Measurements from ENCODE around the gene BANF2. TPM values are rescaled to one million over a fixed set of nuclear protein-coding genes. Genes with fewer than 3 reads are reported as not detected.

The BANF2 gene
- total RNA-seq, 1 experiment from 2014 or later: not detected

DNA sequence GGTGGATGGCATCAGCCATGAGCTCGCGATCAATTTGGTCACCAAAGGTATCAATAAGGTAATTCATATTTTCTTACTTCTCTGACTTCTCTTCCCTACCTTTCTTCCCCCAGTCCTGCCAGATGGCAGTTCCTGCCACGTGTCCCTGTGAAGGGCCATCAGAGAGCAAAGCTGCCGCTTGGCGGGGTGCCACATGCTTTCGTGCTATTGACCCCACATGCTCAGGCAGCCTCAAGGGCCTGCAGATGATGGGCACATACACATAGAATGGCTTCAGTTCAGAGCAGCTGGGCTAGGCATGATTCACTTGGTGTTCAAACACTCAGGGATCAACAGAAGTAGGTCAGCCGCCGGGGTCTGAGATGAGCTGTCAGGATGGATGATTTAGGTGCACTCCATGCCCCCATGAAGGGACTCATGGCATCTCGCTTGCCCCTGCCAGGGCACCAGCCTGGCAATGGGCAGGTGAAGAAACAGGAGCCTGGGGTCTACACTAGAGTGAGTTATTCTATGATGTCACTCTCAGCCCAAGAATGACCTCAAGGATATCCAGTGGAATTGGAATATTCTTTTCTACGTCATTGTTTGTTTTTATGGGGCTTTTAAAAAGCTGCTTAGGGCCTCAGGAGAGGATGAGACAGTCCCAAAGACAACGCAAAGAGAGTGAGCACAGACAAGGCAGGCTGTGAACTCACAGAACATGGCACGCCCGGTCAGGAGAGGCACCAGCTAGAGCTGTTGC, 25.5 kb downstream of the BANF2 start:
- Mint-ChIP-seq H3K27ac (no peak overlapping the region; a peak in 1 of 7 replicates), H3K4me1 (peaks cover 8 to 12% of the 10 kb centered on the region in 2 experiments), H3K27me3 (ENCODE audit: low read depth) (peaks cover 10% of the 10 kb centered on the region), H3K4me3 (no peak overlapping the region), H3K36me3 (ENCODE audit: insufficient read depth in 1 of 3, low read depth in 3 of 3) (no peaks in the 10 kb centered on the region), H3K9me3 (no peaks in the 10 kb centered on the region; a peak in 1 of 5 replicates)
- H2BK15ac ChIP-seq (ENCODE audit: low read depth, low read length): no peak overlapping the region
- no peak overlapping the region for H3K23ac ChIP-seq (ENCODE audit: insufficient read length, low read depth, low read length)
- no peak overlapping the region for H3K27ac ChIP-seq (ENCODE audit: insufficient read length, low read depth, low read length)
- H4K91ac ChIP-seq (ENCODE audit: insufficient read length, low read depth, low read length): no peak overlapping the region
- H3K4me1 ChIP-seq (ENCODE audit: insufficient read depth, low read length): no peaks in the 10 kb centered on the region
- no peaks in the 10 kb centered on the region for H3K79me2 ChIP-seq (ENCODE audit: insufficient read depth, low read length)
- H3K14ac ChIP-seq (ENCODE audit: insufficient read depth, low read length): no peak overlapping the region
- no peak overlapping the region for H2BK5ac ChIP-seq (ENCODE audit: insufficient read length, low read length)
- no peak overlapping the region for H2AFZ ChIP-seq (ENCODE audit: low read length)
- no peak overlapping the region for H4K5ac ChIP-seq (ENCODE audit: insufficient read length, low read depth, low read length)
- no peak overlapping the region for H3K9ac ChIP-seq (ENCODE audit: extremely low read depth, insufficient read length, low read length)
- no peak overlapping the region for H2BK12ac ChIP-seq (ENCODE audit: insufficient read length, low read depth, low read length)
- no peak overlapping the region for H3K4me2 ChIP-seq (ENCODE audit: insufficient read depth, insufficient read length, low read length)
- H4K8ac ChIP-seq (replicated peaks; ENCODE audit: insufficient read length, low read depth, low read length): no peak overlapping the region
- H3K56ac ChIP-seq (ENCODE audit: insufficient read length, low read depth, low read length): no peak overlapping the region
- H2AK5ac ChIP-seq (ENCODE audit: insufficient read length, low read length): no peak overlapping the region
- no peak overlapping the region for H3T11ph ChIP-seq (ENCODE audit: low read length)
- no peaks in the 10 kb centered on the region for H4K20me1 ChIP-seq (ENCODE audit: control insufficient read depth, insufficient read depth, insufficient read length)
- no peaks in the 10 kb centered on the region for H3K9me3 ChIP-seq (ENCODE audit: control insufficient read depth, low read depth, low read length)
- no CpG with 5 or more reads among the region's 13 CpGs for WGBS (ENCODE audit: extremely low coverage, insufficient read length, low lambda C conversion rate)
- no peak overlapping the region for H3K4ac ChIP-seq (ENCODE audit: low read depth, low read length)
- no peak overlapping the region for H2BK120ac ChIP-seq (ENCODE audit: low read depth, low read length, poor library complexity, severe bottlenecking)
- no peaks in the 10 kb centered on the region for H3K27me3 ChIP-seq (ENCODE audit: insufficient read depth, low read length)
- H2BK20ac ChIP-seq (ENCODE audit: low read depth, low read length, poor library complexity, severe bottlenecking): no peak overlapping the region
- TF ChIP-seq CTCF (conservative IDR thresholded peaks at IDR 0.05): no peak
- no peaks in the 10 kb centered on the region for H3K23me2 ChIP-seq (ENCODE audit: insufficient read length, low read depth, low read length, poor library complexity, severe bottlenecking)
- no peaks in the 10 kb centered on the region for H3K79me1 ChIP-seq (ENCODE audit: insufficient read depth, low read depth, low read length, poor library complexity, severe bottlenecking)
- H3K18ac ChIP-seq (ENCODE audit: insufficient read length, low read depth, low read length): no peak overlapping the region
- no peak for DNase-seq
